8988T (cell line): Measurements from ENCODE around the gene NFYC.
A peak's percentile ranks its signal among the peaks of the same experiment; 100 is the strongest.

Experiments used
- DNase-seq: peaks from one replicate; pipeline ENCODE4 v3.0.0; 2011

Gene NFYC

DNA sequence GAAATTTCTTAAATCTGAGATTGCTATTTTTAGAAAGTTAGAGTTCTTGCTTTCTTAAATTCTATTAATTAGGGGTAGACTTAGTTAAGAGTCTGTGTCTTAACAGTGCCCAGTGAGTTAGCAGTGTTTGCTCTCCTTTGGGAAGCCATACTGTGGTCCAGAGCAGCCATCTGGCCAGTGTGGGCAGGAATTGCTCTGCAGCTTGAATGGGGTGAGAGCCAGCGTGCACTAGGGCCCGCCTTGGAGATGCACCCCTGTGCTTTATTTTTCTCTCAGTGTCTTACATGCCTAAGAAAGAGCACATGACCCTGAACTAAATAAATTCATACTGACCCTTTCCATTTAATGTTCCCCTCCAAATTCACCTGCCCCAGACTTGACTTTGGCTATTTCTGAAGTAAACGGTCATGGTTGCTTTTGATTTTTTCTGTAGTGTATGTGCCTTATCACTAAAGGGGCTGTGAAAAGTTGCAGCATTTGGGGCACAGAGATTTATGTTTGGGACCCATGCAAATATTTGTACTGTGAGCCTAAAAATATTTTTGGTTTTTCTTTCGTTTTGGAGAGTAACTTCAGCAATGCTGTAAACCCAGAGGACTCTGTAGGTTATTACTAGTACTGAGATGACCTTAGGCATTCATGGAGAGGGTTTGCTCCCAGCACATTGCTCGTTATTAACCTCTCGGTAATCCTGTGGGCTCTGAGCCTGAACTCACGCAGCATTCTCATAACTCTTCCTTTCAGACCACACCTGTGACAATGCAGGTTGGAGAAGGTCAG is 70.8 kb downstream of the NFYC start:
- no peak for DNase-seq

DNA sequence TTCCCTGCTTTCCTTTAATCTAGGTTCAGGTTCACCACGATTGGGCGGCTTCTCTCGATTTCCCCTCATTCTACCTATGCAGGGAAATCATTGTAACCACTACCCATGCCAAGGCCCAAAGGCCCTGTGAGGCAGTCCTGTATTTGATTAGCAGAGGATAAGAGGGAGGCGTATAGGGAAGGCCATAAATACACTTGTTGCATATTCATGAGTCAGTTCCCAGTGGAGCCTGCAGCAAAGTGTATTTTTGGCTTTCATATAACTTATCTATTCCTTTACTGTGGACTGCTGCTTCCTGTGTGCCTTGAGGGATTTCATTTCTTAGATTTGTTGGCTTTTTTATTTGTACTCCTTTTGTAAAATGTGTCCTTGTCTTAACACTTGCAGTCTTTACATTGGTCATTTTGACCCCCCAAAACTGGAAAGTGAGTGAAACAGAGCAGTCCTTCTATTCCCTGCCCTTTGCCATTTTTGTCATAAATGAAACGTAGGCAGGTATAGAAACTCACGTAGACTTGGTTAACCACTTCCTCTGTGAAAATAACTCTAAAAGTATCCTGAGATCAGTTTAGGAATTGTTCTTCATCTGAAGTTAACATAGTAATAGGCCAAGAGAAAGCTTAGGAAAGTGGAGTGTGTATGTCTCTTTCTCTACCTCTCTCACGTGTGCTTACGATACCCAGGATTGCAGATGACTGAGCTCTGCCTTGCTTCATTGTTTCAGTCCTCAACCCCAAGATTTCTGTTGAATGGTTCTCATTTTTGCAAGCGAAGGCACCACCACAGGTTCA is 72.4 kb downstream of the NFYC start:
- DNase-seq = no peak

DNA sequence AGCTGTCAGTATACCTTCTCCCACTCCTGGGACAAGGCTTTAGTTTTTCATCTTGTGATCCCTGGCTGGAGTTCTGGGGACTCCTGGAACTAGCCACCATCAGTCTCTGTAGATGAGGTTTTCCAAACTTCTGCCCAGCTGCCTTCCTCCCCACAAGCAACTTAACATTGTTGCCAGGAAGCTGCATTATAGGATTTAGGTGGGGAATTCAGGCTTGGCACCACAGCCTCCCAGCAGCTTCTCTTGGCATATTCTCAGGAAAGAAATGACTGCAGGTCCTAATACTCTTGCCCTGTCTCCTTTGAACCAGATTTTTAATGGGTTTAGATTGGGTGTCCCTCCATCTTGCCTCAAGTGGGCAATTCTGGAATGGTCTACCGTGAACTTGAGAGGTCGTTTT is 73.5 kb downstream of the NFYC start:
- no peak for DNase-seq

DNA sequence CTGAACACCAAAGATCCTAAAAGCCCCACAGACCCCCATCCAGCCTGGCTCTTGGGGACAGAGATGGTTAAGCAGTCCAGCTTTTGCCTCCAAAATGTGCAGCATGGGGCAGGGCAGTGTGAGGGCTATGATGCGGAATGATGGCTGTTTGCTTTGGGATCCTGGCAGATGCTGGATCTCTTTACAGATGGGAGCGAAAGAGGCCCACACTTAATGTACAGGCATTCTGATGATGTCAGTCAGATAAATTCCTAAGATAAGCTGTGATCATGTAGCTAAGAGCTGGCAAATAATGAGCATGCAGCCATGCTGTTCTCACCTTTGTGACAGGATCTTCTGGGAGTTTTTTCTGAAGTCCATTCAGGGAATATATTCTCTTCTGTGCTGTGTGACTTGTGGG is 74.5 kb downstream of the NFYC start:
- DNase-seq = no peak

DNA sequence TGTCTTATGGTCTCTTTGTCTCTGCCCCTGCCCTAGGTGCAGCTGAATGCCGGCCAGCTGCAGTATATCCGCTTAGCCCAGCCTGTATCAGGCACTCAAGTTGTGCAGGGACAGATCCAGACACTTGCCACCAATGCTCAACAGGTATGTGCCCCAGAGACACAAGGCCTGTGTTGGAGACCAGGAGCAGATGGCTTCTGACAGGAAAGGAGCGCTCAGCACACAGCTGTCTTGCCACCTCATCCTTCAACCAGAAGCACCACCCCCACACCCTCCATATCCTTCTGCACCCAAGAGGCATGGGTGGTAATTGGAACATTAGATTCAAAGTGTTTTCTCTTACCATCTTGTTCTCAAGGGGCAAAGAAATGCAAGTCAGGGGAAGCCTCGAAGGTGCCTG is 75.1 kb downstream of the NFYC start:
- no peak for DNase-seq

DNA sequence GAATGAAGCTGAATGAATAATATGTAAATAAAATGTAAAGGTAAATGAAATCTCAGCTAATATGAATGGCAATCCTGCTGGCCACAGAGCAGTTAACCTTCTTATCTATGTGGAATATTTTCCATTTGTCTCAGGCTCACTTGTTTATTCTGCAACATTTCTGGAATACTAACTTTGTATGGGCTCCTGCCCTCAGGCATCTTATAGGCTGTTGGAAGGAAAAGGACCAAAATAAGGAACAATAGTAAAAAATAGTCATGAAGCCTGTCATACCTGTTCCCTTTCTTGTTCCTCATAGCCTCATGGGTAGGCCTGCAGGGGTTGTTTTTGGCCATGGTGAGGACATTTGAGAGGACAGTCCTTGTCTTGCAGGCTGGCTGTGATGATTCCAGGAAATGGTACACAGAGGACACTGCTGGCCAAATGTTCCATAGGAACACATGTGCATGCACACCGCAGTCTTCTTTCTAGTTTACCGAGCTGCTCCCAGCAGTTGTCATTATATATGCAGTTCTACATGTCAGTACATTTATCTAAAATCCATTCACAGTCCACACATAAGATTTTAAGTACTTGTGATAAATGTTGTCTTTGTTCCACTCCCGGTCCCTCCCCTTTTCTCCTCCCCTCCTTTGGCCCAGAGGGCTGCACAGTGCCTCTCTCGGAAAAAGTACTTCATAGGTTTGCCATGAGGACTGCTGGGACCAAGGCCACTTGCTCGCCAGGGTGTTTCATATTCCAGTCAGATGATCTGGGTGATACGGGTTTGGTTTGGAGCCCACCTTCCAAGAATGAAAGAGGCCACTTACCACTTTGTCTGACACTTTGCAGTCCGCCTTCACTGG is 76.9 kb downstream of the NFYC start:
- no peak for DNase-seq

DNA sequence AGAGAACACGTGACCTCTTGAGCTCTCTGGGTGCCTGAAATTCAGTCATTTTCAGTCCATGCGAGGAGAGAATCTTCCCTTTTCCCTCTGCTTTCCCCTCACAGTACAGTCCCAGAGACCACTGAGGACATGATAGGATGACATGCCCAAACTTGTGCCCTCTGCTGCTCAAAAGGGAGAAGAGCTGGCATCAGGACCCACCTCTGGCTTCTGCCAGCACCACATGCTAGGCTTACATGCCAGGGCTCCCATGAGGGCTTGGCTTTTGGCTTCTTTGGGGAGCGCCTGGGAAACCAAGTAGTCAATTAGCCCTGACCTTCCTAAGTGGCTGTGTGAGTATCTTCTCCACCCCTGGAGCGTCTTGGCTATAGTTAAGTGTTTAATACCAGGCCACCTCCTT is 78.3 kb downstream of the NFYC start:
- DNase-seq = no peak

DNA sequence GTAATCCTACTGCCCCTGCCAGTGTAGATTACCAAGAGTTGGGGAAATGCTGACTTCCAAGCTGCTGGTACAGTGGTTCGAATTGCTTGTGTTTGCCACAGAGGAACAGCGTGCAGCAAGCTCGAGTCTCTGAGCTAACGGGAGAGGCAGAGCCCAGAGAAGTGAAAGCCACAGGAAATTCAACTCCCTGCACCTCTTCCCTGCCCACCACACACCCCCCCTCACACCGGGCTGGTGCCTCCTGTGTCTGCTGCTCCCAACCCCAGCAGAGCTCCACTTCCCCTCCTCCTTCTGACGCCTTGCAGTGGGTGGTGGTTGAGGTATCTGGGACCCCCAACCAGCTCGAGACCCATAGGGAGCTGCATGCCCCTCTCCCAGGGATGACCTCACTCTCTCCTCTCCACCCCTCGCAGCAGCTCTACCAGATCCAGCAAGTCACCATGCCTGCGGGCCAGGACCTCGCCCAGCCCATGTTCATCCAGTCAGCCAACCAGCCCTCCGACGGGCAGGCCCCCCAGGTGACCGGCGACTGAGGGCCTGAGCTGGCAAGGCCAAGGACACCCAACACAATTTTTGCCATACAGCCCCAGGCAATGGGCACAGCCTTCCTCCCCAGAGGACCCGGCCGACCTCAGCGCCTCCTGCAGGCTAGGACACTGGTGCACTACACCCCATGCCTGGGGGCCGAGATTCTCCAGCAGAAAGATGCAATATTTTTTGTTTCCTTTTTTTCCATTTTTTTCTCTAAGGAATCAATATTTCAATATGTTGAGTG is 79.0 kb downstream of the NFYC start:
- no peak for DNase-seq

DNA sequence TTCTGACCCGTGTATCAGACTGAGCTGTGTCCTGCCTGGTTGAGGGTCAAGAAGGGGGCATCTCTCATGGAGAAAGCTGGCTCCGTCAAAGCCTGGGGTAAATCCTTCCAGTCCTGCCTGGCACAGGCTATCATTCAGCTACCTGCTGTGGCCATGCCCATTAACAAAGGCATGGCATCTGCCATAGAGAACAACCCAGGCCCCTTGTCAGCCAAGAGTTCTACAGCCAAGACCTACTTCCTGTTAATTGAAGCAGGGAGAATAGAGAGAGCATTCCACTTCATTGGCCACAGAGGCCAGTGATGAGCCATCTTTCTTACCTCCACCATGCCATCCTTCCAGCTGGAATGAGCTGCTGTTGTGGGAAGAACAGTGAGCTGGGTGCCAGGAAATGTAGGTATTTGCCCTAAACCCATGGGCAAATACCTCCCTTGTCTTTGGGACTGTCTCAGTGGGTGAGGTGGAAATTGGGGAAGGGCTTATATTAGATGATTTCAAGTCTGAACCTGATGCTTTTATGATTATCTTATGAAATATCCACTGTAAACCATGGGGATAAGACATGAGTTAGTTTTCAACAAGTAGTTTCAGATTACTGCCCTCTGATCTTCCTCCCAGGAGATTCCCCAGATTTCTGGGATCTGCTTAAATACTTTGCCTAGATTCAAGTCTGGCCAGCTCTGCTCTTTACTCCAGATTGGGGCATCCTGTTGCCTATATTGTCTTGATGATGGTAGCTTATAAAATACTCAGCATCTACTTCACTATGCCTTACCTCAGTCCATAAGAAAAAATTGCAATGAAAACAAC is 80.8 kb downstream of the NFYC start:
- DNase-seq = no peak

DNA sequence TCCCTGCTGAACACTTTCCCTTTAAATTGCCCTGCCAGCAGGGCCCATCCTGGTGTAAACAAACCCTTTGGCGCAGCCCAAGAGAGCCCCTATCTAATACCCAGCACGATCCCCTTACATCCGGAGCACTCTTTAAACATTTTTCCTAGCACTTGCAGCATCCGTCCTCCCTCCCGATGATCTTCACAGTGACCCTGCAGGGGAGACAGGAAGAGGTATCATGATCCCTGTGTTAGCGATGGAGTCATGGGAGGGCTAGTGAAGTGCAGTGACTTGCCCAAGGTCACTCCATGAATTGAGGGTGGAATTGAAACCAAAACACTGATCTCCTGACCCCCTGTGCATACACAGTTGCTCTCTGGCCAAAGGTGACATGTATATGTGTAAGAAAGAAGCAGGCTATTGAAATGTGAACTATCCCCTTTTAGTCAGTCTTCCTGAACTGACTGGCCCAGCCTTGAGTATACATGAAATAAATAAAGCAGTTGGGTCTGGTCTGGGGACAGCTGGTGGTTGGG is 82.3 kb downstream of the NFYC start:
- DNase-seq = no peak

DNA sequence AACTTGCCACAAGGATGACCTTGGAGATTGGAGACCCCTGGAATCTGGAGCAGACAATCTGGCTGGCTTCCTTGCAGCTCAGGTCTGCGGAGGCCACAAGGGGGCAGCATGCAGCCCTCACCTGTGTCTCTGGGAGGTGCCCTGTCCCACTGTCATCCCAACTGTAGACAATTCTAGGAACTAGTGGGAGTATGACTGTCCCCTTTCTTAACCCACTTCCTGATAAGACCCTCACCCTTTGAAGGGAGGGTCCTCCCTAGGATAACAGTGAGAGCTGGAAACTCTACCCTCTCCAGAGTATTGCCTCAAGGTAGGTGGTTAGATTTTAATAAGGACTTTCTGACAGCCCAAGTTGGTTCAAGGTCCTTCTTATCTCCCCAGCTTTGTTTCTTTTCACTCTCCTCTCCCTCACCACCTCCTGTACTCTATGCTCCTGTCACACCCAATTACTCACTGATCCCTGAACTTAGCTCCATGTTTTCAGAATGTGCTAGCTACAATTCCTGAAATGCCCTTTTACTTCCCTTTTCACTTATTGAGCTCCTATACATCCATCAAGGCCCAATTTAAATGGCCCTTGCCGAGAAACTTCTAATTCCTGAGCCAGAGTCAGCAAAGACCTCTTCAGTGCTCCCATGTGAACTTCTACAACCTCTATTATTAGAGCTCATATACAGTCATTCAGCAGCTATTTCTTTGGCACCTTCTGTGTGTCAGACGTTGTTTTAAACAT is 82.9 kb downstream of the NFYC start:
- no peak for DNase-seq

DNA sequence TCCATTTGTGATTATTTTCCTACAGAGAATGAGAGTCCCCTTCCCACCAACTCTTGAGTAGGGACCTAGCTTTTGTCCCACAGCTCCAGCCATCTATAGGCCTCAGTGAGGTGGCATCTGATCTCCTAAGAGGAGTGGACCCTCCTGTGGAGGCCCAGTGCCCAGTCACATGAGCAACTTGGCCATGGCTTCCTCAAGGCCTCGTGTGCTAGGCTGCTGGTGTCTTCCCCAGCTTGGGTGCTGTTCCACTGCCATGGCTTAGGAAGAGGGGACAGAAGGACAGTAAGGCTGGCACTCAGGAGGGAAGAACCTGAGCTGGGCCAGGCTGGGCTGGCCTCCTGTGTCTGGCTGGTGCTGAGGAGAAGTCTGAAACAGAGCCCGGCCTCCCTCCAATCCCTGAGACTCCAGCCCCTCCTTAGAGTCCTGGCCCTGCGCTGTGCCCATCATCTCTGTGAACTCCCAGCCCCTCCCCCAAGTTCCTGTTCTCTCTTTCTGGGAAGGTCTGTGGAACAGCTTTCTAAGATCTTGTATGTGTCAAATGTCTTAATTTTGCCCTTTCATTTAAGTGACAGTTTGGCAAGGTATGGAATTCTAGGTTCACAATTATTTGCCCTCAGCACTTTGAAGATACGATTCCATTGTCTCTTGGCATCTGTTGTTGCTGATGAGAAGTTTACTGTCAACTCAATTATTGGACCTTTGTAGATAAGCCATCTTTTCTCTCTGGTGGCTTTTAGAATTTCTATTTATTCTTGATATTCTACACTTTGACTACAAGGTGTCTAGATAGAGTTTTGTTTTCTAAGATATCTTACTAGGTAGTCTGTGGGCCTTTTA is 85.0 kb downstream of the NFYC start:
- DNase-seq = no peak

DNA sequence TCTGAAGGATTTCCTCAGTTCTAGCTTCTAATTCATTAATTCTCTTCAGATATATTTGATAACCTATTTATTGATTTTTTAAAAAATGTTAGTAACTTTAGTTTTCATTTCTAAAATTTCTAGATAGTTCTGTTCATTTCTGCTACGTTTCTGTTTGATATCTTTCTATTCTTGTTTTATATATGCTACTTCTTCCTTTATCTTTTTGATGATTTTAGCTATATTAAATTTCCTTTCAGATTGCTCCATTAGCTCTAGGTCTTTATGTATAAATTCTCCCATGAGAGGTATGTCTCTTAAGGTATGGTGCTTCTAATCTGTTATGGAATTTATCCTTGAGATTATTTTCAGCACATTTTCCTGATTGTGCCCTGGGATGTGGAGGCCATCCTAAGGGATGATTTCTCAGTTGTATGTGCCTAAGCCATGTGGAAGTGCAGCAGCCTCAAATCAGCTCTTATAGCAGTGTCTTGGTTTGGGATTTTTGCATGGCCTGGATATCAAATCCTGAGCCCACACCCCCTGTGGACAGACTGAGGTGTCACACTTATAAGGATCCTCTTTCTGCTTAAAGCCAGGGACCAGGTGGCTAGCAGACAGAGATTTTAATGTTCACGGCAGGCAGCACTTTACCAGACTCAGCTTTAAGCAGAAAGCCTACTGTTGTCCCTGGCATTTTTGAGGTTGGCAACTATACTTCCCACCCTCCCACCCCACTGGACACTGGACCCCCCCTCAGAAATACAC is 85.9 kb downstream of the NFYC start:
- DNase-seq = no peak

DNA sequence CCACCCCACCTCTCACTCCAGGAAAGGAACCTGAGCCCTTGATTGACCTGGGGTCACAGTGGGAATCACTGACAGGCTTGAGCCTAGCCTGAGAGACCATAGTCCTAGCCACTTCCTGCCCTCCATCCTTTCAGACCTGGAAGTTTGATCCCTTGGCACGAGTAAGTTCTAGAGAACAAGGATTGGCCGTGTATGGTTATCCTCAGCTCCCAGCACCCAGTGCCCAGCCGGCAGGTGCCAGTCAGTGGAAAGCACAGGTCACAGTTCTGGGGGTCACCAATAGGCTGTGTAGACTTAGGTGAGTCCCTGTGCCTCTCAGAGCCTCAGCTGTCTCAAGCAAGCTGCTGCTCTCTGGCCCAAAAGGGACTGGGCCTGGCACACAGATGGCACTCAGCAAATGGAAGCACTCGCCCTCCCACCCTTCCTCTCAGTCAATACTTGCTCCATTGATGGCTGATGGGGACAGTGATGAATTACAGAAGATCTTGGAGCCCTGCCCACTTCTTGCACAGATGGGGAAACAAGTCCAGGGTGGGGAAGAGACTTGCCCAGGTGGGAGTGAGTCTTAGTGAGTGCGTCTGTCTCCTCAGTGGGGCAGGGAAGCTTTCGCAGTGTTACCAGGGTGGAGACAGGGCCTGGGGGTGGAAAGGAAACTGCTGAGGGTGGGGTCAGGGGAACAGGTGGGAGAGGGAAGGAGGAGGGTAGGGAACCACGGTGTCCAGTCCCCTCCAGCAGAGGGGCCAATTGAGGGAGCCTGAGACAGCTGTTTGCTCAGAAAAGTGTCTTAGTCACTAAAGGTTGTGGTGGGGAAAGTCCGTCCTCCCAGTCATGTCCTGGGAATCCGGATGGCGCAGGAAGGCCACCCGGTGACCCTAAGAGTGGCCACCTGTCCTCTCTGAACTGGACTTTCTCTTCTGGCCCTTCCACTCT is 89.4 kb downstream of the NFYC start:
- no peak for DNase-seq

DNA sequence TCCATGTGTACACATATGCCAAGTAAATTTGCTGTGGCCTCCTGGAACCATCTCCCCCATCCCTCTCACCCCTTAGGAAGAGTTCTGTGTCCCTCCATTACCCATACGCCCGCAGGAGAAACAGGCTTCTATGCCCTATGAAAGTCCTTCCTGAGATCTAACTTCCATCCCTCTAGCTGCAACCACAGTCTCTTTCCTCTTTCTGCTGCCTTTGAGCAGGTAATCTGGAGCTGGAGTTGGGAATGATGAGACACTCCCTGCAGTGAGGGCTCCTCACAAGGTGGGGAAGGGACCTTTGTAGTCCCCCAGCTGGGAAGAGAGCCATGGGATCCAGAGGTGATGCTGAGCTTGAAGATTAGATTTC is 90.1 kb downstream of the NFYC start:
- DNase-seq = no peak

DNA sequence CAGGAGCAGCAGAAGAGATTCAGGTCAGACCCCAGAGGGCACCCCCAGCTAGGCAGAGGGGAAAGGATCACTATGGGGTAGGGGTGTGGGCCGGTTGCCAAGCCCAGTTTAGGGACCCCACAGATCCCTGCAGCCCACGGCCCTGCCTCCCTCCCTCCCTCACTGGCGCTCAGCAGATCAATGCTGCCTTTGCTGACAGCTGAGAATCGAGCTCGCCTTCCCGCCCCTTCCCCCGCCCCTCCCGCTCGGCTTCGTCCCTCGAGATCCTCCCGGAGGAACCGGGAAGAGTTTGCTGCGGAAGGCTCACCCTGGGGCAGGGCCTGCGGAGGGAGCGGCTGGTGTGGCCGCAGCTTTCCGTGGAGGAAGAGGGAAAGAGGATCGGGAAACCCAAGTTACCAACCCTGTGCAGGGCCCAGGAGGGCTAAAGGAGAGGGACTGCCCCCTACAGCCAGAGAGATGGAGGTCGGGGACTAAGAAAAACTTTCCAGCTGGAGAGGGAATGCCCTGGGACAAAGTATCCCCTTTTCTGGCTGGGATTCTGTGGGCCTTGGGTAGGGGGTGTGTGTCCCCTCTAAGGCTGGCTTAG is 91.0 kb downstream of the NFYC start:
- DNase-seq = peak; percentile 67

DNA sequence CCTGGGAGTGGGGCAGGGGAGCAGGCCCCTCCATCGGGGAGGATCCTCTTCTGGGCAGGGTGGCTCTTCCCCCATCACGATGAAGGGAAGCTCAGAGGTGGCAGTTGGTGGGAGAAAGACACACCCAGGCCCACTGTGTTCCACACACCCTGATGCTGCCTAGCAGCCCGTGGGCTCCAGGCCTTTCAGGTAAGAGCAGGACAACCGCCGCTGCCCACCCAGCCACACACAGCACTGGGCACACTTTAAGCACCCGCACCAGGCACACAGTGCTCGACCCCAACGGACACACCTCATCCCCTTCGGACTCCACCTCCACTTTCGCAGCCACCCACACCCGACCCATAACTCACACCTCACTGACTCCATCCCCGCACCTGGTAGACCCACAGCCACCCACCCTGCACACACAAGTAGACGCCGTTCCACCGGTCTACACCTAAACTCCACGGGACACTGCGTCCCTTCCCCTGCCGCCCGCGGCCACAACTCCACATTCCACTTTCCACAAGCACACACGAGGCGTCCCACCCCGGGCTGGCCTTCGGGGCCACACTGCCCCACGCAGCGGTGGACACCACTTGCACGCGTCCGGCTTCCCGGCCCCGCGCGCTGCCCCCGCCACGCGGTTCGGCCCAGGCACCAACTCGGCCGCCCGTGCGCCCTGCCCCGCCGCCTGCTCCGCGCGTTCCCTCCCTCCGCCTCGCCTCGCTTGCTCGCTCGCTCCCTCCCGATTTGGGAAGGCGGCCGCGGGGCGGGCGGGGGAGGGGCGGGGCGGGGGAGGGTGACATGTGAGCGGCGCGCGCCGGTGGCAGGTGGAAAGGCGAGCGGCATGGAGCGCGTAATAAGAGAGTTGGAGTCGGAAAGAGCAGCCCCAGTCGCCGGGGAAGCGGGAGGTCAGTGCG is 91.7 kb downstream of the NFYC start, which contains the start of gene KCNQ4:
KCNQ4 (plus strand) TSS at position 787 of the 905 bp plus-strand sequence. CDS start 307 bp downstream, outside the sequence.
- no peak for DNase-seq
